Measurements from ENCODE around the gene EPDR1.

The EPDR1 gene

GRCh38 chr7:37981664-37982063, 61.2 kb downstream of the EPDR1 start:
- DNase-seq (ENCODE audit: low read depth), result no peak

DNA sequence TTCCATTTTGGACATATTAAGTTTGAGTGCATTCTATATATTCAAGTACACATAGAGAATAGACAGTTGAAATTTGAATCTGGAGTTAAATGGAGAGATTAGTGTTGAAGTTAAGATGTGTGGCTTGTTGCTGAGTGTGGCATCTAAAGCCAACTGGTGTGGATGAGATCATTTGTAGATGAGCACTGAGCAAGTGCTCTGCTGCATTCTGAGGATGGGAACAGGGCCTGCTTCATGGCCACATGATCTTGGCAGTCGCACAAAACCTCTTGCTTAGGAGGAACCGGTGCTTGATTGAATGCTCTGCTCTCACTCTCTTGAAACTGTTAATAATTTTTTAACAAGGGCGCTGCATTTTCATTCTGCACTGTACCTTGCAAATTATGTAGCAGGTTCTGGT, 62.0 kb downstream of the EPDR1 start:
- DNase-seq (ENCODE audit: low read depth), result no peak

- DNase-seq (ENCODE audit: low read depth), result no peak
Measured at GRCh38 chr7:37984750-37985390, 64.4 kb downstream of the EPDR1 start.

DNA sequence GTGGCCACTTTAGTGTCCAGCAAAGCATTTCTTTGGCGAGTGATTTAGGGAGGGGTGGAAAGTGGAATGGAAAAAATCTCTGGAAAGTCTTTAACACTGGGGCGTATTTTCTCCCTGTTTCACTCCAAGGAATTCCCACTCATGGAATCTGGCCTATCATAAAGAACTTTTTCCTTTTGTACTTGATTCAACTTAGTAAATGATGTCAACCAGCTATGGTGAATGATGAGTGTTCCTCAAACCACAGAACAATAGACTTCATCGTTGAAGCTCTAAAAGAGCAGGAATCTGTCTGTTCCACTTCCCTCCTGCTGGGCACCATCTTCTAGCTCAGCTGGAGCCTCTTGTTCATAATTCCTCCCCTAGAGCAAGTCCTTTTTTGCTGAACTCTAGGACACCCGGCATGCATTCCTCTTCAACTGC, 66.5 kb downstream of the EPDR1 start:
- no peak for DNase-seq (ENCODE audit: low read depth)

DNA sequence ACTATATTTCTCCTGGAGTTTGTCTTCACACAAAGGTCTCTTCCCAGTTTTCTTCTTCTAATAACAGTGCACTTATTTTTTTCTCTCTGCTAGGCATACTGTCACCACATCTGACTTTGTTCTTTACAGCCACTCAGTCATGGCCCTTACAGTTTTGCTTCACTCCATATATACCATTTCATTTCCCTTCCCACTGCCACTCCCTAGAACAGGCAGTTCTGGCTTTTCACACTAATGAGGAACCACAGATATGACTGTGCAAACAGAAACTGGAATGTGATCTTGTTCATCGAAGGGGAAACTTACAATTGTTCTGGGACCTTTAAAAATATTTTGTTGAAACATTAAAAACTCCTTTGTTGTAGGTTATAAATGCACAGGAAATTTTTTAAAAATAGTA, 67.3 kb downstream of the EPDR1 start:
- DNase-seq (ENCODE audit: low read depth), result no peak

GRCh38 chr7:37988721-37989650, 68.5 kb downstream of the EPDR1 start:
- no peak for DNase-seq (ENCODE audit: low read depth)

- no peak for DNase-seq (ENCODE audit: low read depth)
Measured at GRCh38 chr7:37990337-37990736, 69.9 kb downstream of the EPDR1 start.

- no peak for DNase-seq (ENCODE audit: low read depth)
Measured at GRCh38 chr7:37993060-37993501, 72.6 kb downstream of the EPDR1 start.

GRCh38 chr7:37999673-38000072, 79.2 kb downstream of the EPDR1 start:
- DNase-seq (ENCODE audit: low read depth), result no peak

DNA sequence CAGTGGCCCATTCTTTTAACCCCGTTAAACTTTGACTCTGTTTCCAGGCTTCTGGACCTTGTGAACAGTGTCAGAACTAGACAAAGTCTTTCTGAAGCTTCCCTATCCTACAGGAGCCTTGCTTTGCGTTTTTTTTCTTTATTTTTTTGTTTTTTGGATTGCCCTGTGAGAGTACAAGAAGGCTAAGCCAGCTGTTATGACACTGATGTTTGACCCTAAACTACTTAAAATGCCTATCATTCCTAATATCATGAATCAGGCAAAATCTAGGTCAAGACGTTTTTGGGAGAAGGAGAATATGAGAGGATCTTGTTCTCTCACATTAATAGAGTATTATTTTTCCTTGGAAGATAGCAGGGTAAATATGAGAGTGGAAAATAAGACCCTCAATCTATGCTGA, 79.8 kb downstream of the EPDR1 start:
- DNase-seq (ENCODE audit: low read depth), result no peak
